GM19351 (cell line): ENCODE measurements around the gene APOL1.

Source experiments
- ATAC-seq: cut with Tn5 transposase; IDR thresholded peaks from one replicate; pipeline ENCODE4 v1.9.1; 2021; ENCODE audit warnings: mild to moderate bottlenecking, moderate library complexity; ENCODE audit not compliant: unreplicated experiment

APOL1 gene

GRCh38 chr22:36305813-36306212, 52.9 kb downstream of the APOL1 start:
- ATAC-seq: no peak

DNA sequence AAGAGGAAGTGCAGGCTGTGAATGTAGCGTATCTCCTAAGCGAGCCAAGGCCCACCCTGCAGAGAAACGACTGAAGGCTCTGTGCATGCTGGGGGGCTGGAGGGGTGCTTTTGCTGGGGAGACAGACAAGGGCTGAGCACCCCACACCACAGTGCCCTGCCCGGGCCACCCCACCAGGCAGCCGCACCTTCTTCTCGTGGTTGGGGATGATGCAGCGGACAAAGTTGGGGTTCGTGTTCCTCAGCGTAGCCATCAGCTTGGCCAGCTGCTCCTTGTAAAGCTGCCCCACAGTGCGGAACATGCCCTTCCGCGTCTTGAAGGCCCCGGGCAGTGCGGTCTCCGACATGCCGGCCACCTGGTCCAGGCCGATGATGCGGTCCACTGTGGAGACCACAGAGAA, 53.3 kb downstream of the APOL1 start:
- ATAC-seq: no peak

DNA sequence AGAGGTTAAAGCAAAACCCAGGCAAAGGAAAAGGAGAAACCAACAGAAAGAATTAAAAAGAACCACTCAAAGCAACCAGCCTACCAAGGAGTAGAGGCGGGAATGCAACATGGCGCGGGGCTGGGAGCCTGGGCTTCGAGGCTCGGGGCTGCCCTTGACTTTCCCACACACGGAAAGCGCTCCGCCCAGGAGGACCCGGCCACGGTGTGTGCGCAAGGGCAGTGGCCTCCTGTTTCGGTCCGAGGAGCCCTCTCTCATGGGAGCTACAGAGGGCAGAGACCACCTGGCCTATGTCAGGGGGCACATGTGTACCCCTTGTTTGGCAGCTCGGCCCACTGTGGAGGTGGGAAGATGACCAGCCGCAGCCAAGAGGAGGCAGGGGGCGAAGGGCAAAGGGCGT, 55.9 kb downstream of the APOL1 start:
- ATAC-seq: no peak

DNA sequence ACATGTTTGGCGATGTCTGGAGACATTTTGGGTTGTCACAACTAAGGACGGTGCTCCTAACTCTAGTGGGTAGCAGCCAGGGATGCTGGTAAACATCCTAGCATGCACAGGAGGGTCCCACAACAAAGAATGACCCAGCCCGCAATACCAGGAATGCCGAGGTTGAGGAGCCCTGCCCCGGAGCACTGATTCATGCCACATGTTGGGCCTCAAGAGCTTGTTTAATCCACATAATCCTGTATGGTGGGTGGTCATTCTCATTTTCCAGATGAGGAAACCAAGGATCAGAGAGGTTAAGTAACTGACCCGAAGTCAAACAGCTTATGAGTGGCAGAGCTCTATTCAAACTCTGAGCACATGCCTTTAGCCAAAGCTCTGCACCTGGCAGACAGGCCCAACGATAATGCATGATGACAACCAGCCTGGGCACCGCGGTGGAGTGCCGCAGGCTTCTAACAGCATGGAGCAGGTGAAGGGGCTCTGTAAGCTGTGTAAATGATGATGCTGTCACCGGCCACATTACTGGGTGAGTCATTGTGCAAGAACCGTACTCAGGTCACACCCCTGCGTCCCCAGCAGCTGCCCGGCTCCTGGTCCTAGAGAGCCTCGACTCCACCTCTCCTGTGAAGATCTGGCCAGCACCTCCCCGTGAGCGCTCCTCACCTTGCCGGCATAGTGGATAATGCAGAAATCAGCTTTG, 58.6 kb downstream of the APOL1 start:
- ATAC-seq: no peak

DNA sequence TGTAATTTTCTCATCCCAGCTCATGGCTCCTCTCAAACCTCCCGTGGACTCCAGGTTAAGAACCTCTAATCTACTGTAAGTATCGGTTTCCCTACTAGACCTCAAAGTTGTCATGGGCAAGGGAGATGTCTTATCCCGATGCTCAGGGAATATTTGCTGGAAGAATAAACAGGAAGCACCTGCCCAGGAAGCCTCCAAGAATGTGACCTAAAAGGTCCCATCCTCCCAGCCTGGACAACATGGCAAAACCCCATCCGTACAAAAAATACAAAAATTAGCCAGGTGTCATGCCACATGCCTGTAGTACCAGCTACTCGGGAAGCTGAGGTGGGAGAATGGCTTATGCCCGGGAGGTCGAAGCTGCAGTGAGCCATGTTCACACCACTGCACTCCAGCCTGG, 62.4 kb downstream of the APOL1 start:
- no peak for ATAC-seq

DNA sequence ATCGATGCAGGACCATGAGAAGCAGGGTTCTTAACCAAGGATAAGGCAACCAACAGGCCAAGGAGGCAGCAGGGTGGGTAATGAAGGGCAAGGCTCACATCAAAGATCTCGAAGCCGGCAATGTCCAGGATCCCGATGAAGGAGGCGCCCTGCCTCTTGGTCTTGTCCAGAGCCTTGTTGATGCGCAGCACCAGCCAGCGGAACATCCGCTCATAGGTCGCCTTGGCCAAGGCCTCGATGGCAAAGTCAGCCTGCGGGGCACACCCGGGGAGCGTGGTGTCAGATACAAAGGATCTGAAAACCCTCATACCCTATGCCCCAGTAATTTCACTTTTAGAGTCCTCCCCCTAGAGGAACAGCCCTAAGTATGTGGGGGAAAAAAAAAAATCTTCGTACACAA, 63.5 kb downstream of the APOL1 start:
- no peak for ATAC-seq
